ENCODE results near the gene MYO5B.
"Not testable (repeated sequence)": the region's sequence is repeated elsewhere in the genome, so short reads cannot be mapped to it uniquely, and the experiment has no call there.

The MYO5B gene

DNA sequence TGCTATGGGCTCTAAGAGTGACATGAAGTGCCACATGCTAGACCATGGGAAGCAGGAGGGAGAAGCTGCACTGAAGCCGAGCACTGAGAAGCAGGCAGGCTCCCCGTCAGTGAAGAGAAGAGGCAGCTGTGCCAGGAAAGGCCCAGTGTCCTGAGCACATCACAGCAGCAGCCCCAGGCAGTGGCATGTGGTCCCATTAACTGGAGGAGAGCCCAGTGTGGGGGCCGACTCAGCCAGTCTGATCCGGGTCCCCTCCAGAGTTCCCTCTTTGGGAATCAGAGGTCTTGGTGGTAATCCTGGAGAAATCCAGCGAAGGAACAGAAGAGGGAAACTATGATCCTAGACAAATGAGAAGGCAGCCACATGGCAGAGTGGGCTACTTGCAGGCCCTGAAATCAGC, 284.9 kb downstream of the MYO5B start:
- DNase-seq: no peak

DNA sequence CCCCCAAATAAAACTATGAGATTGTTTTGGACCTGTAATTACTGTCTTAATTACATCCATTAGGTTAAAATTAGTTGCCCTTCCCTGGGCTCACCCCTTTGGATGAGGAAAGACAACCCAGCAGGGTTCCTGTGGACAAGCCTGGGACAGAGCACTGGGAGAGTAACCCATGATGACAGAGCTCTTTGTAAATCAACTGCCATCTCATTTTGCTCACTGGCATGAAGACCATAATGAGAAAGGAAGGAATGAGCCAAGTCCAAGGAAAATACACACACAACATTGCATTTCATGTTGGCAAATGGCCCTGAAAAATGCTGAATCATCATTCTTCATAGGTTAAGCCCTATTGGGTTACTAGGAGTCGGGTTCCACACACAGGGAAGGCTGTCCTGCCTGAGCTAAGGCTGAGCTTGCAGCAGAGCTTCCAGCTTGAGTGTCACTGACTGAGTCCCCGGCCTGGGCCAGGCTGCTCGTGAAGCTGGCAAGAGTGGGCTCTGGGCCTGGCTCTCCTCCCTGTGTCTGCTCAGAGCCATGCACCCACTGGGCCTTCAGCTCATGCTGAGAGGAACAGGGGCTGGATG, 287.5 kb downstream of the MYO5B start:
- DNase-seq: no peak

DNA sequence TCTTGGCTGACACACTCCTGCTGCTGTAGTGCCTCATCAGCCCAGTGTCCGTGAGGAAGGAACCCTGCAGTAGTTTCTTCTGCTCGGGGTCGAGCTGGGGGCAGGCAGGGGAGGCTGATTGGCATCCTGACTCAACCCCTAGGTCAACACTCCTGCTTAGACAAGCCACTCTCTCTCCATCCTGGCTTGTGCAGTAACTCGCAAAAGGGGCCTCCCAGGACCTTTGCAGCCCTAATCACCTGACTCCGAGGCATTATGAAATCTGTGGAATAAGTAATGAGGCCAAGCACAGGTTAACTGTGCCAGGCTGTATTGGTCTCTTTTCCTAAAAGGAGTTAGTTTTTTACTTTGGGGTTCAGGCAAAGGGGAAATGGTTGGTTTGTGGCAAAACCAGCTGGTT, 289.2 kb downstream of the MYO5B start:
- no peak for DNase-seq

DNA sequence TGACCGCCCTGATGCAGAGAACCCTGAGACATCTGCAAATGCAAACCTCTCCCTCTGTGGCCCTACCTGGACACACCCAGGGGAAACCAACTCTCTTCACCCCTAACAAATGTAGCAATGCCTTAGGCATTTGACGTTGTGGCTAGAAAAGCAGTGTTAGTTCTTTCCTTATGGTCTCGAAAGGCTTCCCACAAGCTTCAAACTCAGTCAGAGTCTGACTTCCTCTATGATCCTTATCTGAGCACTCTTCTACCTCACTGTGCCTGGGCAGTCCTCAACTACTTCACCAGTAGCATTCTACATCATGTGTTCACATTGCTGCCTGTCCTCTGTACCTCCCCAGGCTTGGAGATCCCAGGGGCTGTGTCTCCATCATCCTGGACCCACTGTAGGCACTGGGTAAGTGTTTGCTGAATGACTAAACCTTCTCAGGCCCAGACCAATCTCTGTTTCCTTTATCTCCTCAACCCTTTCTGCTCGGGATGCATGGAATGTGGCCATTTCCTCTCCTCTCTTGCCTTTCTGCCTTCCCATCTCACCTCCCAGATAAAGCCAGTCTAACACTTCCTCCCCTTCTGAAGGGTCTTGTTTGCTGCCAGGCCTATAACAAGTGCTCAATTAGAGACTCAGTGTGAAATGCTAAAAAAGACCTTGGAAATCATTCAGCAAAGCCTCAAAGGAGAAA, 289.9 kb downstream of the MYO5B start:
- DNase-seq: no peak

DNA sequence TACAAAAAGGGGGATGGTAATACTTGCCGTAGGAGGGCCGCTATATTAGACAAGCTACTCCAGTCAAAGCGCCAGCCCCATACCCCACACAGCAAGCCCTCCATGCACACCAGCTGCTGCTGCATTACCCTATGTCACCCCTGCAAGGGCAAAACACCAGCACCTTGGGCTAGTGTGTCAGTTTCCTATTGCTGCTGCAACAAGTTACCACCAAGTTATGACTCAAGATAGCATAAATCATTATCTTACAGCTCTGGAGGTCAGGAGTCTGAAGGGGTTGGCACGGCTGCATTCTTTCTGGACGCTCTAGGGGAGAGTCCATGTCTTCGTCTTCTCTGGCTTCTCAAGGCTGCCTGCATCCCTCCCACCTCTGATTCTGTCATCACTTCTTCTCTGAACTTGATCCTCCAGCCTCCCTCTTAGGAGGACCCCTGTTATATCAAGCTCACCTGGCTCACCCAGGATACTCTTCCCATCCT, 293.0 kb downstream of the MYO5B start:
- no peak for DNase-seq

DNA sequence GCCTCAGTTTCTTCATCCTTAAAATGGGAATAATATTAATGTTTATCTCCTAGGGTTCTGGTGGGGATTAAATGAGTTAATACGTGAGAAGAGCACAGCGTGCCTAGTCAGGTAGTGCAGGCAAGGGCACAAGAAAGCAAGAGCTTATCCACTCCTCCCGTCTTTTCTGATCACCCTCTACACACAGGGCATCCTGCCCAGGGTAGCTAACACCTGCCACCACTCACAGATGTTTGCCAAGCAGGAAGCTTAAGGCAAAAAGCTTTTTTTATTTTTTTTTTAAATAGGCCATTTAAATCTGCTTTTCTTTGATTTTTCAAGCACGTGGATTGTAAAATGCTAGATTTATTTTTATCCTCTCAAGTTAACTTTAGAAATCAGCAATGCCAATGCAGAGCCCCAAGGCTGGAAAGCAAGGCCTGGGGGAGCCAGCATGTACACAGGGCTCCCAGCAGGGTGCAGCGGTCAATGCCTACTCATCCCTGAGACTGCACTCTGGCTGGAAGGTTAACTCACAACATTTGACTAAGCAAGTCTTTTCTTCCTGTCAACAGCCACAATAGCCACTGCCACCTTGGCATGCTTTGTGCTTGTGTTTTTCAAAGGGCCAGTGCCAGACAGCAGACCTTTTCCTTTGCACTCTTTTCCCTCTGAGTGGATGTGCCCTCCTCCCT, 295.2 kb downstream of the MYO5B start:
- no peak for DNase-seq

DNA sequence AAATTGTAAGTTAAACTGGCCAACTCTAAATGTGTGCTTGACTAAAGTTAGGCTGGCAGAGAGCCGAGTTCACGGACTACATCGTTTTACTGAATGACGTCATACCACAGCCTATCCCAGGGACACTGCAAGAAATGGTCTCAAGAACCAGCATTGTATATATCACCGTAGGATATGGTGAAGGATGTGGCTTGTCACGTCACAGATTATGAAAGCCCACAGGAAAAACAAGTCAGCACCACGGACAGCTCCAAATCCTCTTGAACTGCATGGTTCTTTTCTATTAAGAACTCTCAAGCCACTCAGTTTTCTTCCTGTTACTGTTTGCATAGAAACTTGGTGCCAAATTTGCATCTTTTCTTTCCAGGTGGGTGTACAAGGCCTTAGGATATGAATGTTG, 296.5 kb downstream of the MYO5B start:
- DNase-seq: no peak

DNA sequence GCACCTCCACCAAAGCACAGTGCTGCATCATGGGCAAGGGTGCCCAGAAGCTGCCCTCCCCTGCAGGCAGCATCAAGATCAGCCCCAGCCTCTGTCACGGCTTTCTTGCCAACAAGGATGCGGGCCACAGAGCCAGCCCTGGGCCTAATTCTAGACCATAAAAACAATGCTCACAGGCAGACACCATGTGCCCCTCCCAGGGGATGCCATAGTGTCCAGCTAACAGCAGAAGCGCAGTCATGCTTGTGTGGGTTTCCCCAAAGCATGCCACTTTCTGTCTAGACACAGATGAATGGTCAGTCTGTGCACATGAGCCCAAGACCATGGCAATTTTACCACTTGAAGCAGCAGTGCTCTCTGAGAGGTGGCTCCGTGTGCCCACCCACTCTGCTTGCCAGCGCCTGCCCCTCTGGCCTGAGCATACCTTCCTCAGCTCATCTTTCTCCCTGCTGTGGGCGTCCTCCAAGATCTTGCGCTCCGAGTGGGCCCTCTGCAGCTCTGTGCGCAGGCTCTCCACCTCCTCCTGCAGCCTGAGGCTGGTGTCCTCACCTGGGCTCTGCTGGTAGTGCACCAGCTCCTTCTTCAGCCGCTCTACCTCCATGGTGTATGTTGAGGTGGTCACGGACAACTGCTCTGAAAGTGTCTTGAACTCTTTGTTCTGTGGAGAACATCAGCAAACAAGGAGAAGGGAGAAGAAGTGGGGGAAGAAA, 300.3 kb downstream of the MYO5B start:
- no peak for DNase-seq

DNA sequence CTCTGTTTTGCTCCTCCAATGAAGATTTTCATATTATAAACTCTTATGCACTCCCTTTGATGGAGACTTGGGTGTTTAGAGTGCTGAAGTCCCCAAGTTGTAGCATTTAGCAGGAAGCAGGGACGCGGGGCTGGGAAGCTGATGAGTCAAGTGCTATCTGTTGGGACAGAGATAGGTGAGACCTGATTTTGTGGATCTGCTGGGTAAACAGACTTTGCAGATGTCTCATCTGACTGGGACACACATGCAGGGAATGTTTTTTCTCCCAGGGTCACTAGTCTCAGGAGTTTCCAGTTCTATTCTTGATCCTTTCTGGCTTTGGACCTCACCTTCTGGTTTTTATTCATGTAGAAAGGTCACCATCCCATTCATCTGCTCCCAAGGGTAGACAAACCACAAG, 301.9 kb downstream of the MYO5B start:
- DNase-seq: no peak

DNA sequence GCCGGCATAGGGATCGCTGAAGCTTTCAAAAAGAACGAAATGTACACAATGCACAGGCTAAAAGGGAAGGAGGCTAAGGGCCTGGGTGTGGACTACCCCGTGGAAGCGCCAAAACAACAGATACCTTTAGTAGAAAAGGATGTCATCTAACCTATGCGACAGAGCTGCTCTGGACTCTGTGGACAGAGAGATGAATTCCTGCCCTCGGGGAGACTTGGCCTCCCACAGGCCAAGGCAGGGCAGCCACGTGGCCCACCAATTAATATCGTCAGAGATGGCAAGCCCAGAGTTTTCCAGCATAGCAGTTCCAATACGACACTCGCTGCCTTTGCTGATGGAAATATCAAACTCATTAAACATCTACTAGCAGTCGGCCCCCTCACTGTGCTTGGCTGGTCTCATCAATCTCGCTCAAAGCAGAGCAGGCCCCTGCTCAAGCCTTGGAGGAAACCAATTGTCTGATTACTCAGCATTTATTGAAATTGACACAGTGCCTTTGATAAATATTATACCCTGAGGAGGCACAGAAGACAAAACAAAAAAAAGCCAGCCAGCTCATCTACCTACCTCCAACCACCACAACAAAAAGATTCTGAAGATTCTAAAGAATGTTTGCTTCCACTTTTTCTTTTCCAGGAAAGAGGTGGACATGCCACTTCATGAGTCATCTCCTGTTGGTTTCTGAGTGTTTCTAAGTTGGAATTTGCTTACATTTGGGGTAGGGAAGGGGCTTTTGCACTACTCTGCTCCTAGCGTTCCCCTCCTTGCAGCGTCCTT, 302.6 kb downstream of the MYO5B start:
- no peak for DNase-seq

DNA sequence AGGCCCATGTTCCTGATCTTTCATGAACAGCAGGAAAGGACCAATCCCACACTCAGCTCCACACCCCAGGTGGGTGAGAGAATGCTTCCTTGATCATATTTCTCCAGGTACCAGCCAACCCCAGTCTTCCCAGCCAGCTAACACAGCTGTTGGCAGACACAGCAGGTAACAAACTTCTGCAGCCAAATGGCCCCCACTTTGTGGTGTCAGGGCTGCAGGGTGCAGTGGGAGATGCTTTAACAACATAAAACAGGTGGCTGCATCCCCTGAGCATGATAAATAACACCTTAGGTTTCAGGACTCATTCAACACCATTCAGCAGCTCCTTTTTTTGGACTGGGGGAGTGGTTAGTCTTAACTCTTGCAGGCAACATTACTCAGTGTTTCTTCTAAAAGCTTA, 304.9 kb downstream of the MYO5B start:
- no peak for DNase-seq

DNA sequence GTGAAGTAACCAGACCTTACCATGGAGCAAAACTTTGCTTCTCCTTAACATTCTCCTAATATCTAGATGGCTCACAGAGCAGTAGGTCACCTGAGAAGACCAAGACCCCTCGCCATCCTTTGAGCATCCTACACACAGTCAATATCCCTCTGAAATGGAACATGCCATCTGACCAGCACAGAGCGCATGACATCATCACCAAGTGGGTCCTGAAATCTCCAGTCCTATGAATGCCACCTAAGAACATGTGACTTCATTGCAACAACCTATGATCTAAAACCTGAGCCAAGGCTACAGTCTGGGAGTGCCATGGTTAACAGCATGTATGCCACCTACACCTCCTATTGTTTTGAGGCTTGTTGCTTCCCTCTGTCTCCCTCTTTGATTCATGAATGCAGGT, 305.4 kb downstream of the MYO5B start:
- not testable (repeated sequence) for DNase-seq

DNA sequence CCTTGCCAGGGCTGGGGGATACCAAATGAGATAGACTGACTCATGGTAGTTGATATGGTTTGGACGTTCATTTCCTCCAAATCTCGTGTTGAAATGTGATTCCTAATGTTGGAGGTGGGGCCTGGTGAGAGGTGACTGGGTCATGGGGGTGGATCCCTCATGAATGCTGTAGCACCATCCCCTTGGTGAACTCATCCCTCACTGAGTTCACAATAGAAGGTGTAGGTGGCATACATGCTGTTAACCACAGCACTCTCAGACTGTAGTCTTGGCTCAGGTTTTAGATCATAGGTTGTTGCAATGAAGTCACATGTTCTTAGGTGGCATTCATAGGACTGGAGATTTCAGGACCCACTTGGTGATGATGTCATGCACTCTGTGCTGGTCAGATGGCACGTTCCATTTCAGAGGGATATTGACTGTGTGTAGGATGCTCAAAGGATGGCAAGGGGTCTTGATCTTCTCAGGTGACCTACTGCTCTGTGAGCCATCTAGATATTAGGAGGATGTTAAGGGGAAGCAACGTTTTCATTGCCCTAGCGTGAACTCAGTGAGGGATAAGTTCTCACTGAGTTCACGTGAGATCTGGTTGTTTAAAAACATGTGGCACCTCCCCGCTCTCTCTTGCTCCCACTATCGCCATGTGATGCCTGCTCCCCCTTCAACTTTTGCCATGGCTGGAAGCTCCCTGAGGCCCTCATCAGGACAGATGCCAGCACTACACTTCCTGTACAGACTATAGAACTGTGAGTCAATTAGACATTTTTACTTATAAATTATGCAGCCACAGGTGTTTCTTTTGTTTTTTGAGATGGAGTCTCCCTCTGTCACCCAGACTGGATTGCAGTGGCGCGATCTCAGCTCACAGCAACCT, 307.8 kb downstream of the MYO5B start:
- no peak for DNase-seq

DNA sequence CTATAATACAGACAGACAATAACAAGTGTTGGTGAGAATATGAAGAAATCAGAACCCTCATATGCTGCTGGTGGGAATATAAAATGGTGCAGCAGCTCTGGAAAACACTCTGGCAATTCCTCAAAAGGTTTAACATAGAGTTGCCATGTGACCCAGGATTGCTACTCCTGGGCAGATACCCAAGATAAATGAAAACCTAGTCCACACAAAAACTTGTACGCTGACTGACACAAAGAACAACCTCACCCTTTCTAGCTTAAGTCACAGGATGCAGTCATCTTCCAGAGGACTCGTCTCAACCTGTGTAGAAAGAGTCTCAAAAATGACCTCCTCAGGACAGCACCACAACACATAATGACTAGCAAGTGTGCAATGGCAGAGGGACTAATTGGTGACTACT, 310.0 kb downstream of the MYO5B start:
- DNase-seq: no peak

DNA sequence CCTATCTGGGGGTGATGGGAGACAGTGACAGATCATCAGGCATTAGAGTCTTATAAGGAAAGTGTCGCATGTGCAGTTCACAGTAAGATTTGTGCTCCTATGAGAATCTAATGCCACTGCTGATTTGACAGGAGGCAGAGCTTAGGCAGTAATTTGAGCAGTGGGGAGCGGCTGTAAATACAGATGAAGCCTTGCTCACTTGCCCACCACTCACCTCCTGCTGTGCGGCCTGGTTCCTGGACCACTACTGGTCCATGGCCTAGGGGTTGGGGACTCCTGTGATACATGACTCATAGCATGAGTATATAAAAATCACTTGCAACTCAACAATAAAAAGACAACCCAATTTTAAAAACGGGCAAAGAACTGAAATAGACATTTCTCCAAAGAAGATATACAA, 310.5 kb downstream of the MYO5B start:
- DNase-seq: no peak

DNA sequence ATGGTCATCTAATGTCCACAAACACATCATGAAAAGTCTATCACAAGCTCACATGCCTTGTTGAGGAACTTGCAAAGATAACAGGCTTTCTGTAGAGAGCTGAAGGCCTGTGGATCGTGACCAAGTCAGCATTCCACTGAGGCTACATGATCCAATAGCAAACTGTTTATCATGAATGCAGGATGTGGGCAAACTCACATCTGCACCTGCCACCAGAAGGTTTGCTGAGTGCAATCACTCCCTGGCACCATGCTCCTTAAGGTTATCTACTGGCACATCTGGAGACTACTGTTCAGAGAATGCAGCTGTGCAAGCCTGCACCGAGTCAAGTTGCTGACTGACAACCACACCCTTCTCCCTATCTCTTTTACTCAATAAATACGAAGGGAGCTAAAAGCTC, 314.3 kb downstream of the MYO5B start:
- DNase-seq: no peak

DNA sequence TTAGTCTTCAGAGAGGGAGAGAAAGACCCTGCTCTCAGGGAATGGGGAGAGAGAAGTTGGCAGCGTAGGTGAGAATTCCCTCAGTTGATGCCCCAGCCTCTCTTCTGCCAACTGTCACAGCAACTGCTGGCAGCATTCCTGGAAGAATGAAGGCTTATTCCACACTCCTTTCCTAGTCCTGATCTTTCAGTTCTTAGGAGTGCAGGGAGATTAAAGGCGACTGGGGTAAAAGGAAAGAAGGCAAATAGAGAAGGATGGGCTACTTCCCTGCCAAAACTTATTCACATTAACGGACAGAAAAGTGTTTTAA, 315.7 kb downstream of the MYO5B start:
- no peak for DNase-seq

DNA sequence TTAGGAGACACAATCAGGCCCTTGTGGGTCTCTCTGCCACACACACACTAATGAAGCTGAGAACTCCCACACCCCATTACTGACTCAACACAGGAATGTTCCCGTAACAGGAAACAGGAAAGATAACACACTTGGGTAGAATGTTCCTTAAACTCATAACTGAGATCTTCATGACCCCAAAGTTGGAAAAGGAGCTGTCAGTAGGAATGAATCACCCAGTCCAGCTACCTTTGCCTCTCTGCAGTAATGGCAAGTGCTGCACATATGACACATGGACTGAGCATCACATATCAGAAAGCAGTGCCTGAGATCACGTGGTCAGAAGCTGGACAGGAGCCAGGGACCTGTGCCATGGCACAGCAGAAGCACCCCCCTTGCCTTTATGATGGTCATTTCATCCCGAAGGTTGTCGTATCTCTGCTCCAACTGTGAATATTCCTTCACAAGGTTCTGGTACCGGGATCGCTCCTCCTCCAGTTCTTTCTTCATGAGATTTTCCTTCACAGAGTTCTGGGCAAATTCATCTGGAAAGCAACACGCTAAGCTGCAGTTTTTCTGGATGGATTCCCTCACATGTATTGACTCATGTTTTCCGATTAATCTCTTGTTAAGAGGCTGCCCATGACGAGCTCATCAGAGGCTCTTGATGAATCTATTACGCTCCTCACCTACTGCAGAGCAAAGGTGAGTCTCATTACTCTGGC, 316.2 kb downstream of the MYO5B start:
- DNase-seq: no peak

DNA sequence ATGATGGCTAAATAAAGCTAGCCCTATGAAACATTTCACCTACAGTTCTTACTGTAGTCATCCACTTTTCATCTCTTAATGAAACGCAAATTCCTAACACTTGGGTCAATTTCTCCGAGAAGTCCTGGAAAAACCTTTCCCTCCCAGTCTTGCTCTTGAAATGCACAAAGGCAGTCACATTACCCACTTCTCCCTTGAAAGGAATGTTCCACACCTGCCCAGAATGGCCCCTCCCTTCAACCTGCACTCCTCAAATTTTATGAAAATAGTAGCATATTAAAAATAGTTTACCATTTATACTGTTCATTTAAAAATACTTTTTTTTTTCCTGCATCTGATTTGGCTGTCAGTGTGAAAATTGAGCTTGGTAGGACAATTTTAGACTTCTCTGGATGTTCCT, 316.9 kb downstream of the MYO5B start:
- DNase-seq: no peak

DNA sequence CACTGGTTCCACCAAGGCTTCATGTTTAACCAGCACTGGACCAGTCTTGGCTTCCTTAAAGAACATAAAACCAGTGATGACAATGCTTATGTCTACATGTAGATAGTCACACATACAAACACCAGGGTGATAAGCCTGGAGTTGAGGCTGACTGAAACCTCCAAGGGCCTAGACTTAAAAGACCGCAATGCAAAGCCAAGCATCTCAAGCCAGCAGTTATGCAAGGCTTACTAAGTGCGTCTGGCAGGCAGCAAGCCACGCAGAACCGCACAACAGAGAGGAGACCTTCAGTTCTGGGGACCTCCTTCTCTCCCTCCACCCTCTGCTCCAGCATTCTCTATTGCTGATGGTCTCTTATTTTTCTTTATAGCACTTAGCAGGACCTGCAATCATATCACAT, 318.4 kb downstream of the MYO5B start:
- no peak for DNase-seq

DNA sequence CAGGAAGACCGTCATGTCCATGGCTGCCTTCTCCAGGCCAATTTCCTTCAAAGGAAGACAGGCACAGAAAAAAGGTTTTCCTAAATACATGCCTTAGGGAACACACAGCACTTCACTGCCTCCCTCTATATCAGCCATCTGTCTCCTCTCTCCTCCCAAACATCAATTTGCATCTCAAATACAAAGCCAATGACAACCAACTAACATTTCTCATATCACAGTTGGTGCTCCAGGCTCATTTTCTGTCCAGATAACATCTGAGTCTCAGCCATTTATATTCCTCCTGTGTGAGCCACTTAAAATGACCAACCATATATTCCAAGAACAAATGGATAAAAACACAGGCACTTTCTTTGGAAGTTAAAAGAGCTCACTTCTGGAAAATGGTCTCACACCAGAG, 319.2 kb downstream of the MYO5B start:
- DNase-seq: no peak

DNA sequence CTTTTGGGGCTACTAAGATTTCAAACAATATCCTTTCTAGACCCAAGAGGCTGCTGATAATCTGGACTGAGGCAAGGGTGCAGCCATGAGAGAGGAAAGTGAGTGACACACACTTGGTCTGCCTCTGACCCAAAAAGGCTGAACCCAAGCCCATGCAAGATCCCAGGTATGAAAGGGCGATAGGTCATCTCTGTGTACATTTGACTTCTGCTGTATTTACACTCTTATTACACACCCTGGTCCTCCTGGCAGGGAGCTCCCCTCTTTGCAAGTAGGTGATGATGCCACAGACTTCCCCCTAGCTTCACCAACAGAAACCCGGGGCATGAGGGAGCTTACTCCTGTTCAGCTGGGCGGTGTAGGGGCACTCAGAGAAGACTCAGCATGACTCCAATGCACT, 319.8 kb downstream of the MYO5B start:
- DNase-seq: no peak
